Right lung (tissue), 5 donors: ENCODE data around the gene E2F2. TPM values are rescaled to one million over a fixed set of nuclear protein-coding genes. Genes with fewer than 3 reads are reported as not detected.
"Not testable (repeated sequence)": the region's sequence is repeated elsewhere in the genome, so short reads cannot be mapped to it uniquely, and the experiment has no call there.

Experiments
- DNase-seq, 2 donors: peaks; one replicate each; pipeline ENCODE4 v3.0.0-alpha.2; 2013
- polyA plus RNA-seq, 5 donors: library from polyadenylated mRNA; unstranded; fragments of 120-200 nt; gene quantifications; one replicate each; pipeline versions ENCODE4 v1.2.1 to v1.2.3, GENCODE V29; 2013; ENCODE audit warnings: inconsistent platforms in 1 of 5, low replicate concordance in 1 of 5; ENCODE audit not compliant: insufficient read length in 5 of 5, insufficient read depth in 1 of 5

The E2F2 gene
- polyA plus RNA-seq, 5 donors, result 3.2 to 5.5 (median 3.7) TPM

DNA sequence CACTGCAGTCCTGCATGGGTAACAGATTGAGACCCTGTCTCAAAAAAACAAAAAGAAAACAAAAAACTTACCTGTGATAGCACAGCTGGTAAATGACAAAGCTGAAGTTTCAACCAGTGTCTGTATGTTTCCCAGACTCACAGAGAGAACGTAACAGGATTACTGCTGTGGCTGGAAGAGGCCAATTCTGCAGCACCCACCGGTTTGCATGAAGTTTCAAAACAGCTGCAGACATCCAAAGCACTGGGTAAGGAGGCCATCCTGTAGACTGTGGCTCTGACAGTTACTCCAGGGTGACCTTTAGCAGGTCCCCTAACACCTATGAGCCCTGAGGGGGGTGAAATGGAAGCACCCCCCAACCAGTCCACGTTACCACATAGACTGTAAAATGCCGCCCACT is 20.8 kb upstream of the E2F2 start:
- no peak for DNase-seq

DNA sequence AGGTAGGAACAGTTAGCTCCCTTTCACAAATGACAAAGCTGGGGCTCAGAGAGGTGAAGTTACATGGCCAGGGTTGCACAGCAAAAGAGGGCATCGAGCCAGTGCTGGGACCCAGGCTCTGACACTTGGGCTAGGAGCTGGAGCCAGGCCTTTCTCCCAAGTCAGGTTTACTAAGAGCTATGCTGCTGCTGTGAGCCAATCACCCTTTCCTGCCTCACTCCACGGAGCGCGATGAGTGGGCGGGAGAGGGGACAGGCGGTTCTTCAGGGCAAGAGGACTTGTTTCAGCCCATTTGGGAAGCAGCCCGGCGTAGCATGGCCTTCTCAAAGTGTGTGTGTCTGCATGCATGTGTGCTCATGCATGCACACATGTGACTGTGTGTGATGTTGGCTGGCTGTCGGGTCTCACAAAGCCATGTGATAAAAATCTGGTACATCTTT is 17.7 kb upstream of the E2F2 start:
- DNase-seq, result no peak

DNA sequence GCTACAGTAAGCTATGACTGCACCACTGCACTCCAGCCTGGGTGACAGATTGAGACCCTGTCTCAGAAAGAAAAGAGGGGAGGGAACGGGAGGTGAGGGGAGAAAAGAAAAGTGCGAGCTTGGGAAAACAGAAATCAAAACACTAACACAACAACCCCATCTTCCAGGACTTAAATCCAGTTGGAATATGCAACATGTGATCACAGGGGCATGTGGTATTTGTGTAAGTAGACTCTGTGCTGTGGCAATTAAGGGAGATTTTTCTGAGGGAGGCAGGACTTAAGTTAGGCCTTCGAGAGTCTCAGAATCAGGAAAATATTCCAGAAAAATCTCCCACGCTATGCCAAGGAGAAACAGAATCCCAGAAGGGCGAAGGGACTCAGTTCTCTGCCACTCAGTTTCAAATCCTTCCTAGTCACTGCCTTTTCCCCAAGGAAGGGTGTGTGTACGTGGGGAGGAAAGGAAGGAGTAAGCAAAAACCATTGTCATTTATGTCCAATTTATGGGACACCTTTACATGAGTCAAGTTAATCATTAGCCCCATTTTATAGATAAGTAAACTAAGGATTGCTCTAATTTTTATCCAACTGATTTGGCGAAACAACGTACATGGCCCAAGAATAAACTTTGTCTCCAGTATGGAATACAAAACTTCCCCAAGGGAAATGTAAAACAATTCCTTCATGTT is 16.0 kb upstream of the E2F2 start:
- DNase-seq, result no peak

DNA sequence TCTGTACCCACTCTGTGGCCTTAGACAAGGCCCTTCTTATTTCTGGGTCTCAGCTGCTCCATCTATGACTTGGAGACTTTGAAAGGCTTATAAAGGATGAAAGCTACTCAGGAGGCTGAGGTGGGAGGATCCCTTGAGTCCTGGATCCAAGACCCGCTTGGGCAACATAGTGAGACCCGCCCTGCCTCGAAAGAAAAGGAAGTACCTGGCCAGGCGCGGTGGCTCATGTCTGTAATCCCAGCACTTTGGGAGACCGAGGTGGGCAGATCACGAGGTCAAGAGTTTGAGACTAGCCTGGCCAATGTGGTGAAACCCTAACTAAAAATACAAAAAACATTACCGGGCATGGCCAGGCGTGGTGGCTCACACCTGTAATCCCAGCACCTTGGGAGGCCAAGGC is 14.8 kb upstream of the E2F2 start:
- no peak for DNase-seq

DNA sequence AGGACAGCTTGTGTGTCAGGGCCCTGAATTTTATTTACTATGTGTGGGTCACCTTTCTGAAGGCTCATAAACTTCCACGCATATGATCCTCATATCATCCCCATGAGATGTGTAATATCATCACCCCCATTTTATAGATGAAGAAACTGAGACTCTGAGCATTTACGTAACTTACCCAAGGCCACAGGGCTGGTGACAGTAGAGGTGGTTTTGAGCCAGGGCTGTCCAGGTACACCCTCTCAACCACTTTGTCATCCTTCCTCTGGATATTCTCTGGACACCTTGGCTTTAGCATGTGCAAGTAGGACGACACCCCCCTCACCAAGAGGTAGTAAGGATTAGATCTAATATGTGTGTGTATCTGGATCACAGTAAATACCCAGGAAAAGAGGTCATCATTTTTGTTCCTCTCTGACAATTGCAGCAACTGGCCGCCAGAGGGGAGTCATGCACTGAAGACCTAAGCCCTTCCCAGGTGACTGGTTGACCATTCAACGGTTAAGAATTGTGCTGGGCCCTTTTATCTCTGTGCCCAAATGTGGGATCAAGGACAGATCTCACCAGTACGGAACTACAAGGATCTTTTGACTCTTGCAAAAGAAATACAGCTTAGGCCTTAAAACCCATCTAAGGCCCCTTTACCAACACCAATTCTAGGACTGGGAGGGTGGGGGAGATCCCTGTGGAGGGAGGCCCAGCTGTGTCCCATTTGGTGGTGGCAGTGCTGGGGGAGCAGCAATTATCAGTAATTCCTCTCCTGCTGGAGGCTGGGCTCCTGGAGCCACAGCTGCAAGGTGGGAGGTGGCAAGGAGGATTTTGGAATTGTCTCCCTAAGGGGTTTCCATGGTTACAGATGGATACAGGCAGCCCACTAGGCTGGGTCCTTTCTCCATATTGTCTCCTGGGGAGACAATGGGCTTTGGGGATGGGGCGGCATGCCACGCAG is 13.7 kb upstream of the E2F2 start:
- DNase-seq, result peak in 1 of 2 donors; percentile 80

DNA sequence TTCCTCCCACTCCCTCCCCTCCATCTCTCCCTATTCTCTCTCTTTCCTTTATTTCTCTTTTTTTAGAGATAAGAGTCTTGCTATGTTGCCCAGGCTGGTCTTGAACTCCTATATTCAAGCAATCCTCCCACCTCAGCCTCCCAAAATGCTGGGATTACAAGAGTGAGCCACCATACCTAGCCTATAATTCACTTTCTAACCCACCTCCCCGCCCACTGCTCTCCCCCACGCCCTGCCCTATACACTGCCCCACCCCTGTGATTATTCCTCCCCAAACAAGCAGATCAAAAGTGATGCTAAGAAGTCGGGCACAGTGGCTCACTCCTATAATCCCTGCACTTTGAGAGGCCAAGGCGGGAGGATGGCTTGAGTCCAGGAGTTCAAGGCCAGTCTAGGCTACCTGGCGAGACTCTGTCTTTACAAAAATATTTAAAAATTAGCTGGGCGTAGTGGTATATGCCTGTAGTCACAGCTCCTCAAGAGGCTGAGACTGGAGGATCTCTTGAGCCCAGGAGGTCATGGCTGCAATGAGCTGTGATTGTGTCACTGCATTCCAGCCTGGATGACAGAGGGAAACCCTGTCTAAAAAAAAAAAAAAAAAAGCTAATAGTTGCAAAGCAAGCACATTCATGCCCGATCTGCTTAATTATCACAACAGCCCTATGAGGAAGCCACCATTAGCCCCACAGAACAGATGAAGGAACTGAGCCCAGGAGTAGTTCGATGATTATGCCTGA is 12.8 kb upstream of the E2F2 start:
- DNase-seq, result no peak

DNA sequence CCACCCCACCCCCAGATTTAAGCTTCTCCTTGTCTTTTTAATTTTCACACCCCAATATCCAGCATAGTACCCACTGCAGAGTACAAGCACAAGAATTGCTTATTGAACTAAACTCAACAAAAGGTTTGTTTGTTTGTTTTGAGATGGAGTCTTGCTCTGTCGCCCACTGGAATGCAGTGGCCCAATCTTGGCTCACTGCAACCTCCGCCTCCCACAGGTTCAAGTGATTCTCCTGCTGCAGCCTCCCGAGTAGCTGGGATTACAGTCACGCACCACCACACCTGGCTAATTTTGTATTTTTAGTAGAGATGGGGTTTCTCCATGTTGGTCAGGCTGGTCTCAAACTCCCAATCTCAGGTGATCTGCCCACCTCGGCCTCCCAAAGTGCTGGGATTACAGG is 11.9 kb upstream of the E2F2 start:
- not testable (repeated sequence) for DNase-seq

DNA sequence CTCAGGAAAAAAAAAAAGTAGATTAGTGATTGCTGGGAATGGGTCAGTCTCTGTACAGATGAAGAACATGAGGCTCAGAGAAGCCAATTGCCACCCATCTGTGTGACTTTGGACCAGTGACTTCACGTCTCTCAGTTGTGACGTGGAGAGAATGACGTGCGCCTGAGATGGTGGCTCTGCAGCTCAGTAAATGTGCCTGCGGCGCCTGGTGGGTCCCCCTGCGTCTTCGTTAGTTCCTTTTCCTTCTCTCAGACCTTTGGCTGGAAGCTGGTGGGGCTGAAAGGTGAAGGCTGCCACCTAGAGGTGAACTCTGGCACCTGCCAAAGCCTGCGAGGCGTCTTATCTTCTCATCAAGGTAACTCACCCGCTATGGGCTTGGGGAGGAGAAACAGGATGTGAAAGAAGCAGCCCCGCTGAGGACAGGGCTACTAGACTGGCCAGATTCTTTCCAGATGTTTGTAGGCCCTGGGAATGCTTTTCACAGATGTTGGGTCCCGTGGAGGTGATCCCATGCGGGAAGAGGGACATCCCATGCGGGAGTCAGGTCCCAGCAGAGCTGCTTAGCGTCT is 8.7 kb upstream of the E2F2 start:
- peak; percentile 67 to 82 for DNase-seq

DNA sequence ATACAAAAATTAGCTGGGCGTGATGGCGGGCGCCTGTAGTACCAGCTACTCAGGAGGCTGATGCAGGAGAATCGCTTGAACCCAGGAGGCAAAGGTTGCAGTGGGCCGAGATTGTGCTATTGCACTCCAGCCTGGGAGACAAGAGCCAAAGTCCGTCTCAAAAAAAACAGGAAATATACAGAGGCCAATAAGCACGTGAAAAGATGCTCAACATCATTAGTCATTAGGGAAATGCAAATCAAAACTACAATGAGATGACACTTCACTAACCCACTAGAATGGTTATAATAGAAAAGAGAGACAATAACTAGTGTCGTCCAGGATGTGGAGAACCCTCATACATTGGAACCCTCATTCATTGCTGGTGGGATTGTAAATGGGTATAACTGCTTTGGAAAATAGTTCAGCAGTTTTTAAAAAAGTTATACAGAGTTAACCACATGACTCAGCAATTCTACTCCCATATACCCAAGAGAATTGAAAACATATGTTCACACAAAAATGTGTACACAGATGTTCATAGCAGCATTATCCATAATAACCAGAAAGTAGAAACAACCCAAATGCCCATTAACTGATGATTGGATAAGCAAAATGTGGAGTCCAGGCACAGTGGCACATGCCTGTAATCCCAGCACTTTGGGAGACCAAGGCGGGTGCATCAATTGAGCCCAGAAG is 6.4 kb upstream of the E2F2 start:
- no peak for DNase-seq

DNA sequence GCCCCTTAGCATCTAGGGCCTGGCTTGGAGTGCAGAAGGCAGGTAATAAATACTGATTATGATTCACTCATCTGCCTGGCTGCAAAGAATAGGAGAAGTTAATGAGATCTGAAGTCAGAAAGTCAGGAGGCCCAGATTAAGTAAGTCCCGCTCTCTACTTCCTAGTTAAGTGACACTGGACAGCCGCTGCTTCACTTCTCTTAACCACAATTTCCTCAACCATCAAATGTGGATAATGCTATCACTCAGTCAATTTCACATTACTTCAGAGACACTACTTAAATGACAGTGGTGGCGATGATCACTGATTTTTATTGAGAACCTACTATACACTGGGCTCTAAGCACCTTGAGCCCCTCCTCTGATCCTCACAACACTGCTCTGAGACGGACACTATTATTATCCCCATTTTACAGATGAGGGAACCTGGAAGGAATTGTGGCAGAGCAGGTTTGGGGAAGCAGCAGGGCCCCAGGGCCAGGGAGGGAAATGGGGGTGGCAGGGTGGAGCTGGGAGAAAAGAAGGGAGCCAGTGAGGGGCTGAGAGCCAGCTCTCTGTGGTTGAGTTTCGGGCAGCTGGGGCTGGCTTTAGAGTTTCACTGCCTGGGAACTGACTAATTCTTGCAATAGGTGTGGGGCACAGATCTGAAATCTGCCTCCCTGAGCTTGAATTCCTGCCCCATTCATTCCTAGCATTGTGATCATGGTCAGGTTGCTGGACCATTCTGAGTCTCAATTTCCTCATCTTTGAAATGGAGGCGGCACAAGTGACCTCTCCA is 2.4 kb upstream of the E2F2 start:
- DNase-seq, result no peak

DNA sequence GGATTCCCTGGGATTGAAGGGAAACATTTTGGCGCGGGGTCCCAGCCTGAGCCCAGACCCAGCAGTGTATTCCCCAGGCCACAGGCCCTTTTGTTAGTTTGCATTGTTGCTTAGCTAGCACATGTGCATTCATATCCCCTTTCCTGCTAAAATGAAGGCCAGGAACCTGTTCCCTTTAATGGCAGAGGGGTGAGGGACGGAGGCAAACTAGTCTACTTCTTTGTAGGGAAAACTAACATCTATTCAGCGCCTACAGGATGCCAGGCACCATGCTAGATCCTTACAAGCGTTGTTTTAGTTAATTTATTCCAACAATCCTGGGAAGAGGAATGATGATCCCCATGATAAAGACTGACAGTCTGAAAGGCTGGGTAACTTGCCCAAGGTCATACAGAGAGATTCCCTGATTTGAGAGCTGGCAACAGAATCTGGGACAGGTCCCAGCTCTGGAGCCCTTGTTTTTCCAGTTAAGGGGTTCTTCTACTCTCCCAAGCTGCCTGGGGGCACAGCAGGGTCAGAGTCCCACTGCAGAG is 595 bp upstream of the E2F2 start:
- no peak for DNase-seq

DNA sequence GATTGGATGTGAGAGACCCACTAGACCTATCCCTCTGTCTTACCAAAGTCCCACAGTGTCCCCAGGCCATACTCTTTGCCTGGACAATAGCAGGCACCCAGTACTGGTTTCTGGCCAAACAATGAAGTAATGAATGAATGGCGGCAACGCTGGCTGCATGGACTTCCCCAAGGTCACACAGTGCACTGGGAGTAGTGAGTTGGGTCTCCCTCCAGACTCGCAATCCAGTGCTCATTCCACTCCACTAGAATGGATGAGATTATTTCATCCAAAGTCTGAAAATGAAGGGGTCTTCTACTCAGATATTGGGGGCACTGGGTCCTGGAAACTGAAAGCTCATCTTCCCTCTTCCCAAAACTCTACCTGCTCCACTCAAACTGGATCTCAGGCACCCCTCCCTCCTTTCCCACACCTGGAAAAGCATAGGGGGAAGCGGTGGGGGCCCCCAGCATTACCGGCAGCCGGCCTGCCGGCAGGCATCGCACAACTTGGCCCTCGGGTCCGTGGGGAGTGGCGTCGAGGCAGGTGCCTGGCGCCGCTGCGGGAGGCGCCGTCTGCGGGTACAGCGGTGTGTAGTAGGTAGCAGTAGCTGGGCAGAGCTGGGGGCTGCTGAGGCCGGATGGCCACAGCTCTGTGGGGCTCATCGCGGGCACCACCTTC is 816 bp downstream of the E2F2 start:
- no peak for DNase-seq

DNA sequence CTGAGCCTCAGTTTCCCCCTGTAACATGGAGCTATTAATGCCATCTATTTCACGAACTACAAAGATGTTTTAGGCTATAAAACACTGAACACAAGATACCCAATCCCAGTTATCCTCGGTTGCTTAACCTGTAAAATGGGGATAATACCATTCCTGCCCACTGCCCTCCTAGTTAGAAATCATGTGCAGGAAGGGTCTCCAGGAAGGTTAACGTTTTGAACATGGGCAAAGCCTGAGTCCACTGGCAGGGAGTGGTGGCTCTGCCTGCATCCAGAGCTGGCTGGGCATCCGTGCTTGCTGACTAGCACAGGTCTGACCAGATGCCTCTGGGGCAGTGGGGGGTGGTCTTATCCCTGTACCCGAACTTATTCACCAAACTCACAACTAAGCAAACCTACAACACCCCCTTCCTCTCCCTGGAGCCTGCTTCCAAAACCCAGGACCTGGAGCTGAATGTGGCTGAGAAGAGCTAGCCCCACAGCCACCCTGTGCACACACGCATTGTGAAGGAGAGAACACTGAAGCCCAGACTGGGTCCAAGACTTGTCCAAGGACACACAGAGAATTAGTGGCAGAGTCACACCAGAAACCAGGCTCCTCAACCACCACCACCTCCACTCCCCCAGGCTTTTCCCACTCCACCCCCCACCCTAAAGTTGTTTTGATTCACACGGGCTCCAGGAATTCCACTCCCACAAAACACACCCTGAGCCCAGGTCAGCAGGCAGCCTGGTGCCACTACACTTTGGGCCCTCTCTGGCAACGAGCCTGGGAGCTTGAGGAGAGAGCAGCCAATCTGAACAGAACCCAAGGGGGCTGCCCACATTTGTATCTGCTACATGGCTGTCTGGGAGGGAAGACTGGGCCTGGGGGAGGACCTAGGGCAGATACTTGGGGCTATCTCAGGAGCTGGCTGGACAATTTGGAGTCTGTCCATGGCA is 1.6 kb downstream of the E2F2 start:
- no peak for DNase-seq

DNA sequence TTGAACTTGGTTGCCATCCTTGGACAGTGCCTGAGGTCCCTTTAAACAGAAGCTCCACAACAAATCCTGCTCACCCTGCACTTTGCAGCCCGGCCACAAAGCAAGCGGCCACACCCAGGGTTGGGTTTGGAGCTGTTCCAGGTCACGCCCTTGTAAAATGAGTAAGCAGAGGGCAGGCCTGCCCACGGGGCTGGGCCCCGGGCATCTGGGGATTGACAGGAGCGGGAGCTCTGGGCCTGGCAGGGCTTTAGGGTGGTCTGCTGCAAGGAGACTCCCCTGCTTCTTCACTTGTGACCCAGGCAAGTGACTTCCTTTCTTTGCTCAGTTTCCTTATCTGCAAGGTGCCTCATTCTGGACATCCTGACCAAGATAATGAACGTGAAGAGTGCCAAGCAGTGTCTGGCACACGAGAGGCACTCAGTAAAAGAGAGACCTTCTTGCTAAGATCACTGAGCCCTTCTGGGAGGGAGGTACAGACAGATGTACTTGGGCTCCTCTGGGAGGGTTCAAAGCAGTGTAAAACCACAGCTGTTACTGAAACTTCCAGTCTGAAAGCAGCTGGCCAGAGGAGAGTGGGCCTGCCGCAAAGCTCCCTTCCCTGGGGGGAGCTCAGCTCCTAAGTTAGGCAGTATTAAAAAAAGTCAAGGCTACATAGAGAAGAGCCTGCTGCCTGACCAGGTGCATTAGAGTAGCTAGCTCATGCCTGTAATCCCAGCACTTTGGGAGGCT is 2.6 kb downstream of the E2F2 start:
- no peak for DNase-seq

DNA sequence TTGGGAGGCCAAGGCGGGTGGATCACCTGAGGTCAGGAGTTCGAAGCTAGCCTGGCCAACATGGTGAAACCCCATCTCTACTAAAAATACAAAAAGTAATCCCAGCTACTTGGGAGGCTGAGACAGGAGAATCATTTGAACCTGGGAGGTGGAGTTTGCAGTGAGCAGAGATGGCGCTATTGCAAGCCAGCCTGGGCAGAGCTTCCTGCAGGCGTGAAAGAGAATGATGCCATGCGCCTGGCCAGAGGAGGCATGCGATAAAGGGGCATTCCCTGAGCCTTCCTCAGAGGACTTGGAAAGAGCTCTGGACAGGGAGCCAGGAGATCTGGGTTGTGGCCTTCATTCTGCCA is 3.2 kb downstream of the E2F2 start:
- no peak for DNase-seq

DNA sequence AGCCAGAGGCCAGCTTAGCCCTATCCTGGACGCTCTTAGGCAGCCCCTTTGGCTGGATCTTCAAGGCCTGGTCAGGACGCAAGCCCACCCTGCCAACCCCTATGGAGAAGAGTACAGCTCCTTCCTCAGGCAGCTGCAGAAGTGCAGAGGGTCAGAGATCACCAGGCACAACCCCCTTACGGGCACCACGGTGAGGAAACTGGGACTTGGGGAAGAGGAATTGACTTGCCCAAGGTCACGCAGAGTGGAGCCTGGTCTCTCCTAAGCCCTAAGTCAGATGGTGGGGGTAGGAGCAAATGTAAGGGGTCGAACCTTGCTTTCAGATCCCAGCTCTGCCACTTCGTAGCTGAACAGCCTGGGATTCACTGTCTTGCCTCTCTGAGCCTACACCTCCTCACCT is 3.7 kb downstream of the E2F2 start:
- DNase-seq, result no peak

DNA sequence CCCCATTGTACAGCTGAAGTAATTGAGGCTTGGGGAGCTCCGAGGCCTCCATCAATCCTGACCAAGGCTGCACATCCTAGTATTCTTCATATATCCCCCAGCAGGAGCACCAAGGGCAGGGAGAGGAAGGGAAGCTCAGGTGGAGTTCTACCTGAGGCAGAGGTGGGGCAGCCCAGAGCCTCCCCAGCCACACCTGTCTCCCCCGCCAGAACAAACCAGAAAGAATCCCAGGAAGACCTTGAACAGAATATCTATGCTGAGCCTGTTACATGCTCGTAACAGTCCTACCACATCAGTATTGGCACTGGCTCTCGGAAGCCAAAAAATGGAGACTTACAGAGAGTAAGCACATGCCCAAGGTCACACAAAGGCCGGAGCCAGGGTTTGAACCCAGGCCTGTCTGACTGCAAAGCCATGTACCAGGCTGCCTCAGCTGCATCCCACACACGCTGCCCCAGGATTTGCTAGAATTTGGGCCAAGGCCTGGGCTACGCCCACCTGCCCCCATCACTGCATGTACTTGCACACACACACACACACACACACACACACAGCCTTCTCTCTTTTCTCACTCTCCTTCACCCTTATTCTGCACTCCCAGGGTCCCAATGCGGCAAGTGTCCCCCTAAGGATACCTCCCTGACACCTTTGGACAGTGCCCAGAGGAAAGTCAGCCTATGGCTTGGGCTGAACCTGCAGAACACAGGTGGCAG is 4.5 kb downstream of the E2F2 start:
- DNase-seq, result no peak
